Effector memory CD4-positive, alpha-beta T cell (primary cell): ENCODE results near the gene TRPM3.
A peak's percentile ranks its signal among the peaks of the same experiment; 100 is the strongest.

Experiments
- DNase-seq, 3 donors: peaks; one replicate each; pipeline ENCODE4 v3.0.0-alpha.2; 2020
- H3K27ac ChIP-seq: 2 replicates; pipeline ENCODE4 v1.7.0; 2013; ENCODE audit warnings: mild to moderate bottlenecking, low read length, moderate library complexity; ENCODE audit not compliant: insufficient read depth, poor library complexity, severe bottlenecking
- H3K27me3 ChIP-seq: replicated peaks from 2 replicates; pipeline ENCODE4 v1.7.0; 2013; ENCODE audit warnings: mild to moderate bottlenecking, low read length; ENCODE audit not compliant: insufficient read depth, control insufficient read depth, poor library complexity, severe bottlenecking
- H3K36me3 ChIP-seq: 2 replicates; pipeline ENCODE4 v1.7.0; 2013; ENCODE audit warnings: mild to moderate bottlenecking, low read length, moderate library complexity; ENCODE audit not compliant: control insufficient read depth, insufficient read depth
- H3K4me1 ChIP-seq: 2 replicates; pipeline ENCODE4 v1.7.0; 2013; ENCODE audit warnings: low read length, mild to moderate bottlenecking; ENCODE audit not compliant: control insufficient read depth, insufficient read depth, poor library complexity, severe bottlenecking
- H3K4me3 ChIP-seq: 2 replicates; pipeline ENCODE4 v1.7.0; 2013; ENCODE audit warnings: low read length, low read depth, mild to moderate bottlenecking; ENCODE audit not compliant: insufficient read depth, poor library complexity, severe bottlenecking
- H3K9me3 ChIP-seq: 2 replicates; pipeline ENCODE4 v1.7.0; 2013; ENCODE audit warnings: mild to moderate bottlenecking, low read length, moderate library complexity; ENCODE audit not compliant: control insufficient read depth

The TRPM3 gene

DNA sequence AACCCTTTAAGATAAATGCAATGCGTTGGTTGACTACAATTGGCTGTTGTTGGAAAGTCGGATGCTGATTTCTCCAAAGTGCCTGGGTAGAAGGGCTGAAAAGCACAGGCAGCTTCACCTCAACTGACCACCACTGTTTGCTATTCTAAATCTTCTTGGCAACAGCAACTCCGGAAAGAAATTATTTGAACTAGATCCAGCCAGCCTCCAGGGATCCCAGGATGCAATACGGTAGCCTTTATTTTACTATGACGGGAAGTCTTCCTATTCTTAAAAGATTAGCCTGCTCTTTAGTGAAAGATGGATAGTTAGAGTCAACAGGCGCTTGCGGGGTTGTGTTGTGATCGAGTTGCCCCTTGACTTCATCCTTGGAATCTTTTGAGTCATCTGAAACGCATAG lies 628.4 kb downstream of the TRPM3 start:
- Histone ChIP-seq H3K36me3 (no peaks in the 10 kb centered on the region), H3K27ac (no peak overlapping the region), H3K4me1 (no peaks in the 10 kb centered on the region), H3K27me3 (no peaks in the 10 kb centered on the region), H3K9me3 (no peaks in the 10 kb centered on the region), H3K4me3 (no peak overlapping the region)
- DNase-seq: no peak

DNA sequence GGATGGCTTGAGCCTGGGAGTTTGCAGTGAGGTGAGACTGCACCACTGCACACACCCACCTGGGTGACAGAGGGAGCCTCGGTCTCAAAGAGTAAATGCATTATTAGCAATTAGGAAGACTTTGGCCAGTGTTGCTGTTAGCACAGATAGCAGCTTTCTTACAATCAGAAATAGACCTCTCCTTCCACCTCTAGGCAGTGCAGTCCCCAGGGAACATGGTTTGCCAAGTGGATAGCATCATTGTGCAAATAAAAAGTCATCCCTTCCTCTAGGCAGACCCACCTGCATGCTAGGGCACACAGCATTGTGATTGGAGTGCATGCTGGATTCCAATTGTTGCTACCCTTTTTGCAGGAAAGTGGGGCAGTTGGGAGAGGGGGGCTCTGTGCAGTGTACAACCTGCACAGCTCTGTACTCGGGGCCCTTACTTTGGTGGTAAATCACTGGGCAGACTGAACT lies 629.1 kb downstream of the TRPM3 start:
- no peak overlapping the region for H3K27ac ChIP-seq
- no peaks in the 10 kb centered on the region for H3K9me3 ChIP-seq
- no peak for DNase-seq
- H3K4me3 ChIP-seq: no peak overlapping the region
- H3K36me3 ChIP-seq: no peaks in the 10 kb centered on the region
- H3K27me3 ChIP-seq: no peaks in the 10 kb centered on the region
- no peaks in the 10 kb centered on the region for H3K4me1 ChIP-seq

DNA sequence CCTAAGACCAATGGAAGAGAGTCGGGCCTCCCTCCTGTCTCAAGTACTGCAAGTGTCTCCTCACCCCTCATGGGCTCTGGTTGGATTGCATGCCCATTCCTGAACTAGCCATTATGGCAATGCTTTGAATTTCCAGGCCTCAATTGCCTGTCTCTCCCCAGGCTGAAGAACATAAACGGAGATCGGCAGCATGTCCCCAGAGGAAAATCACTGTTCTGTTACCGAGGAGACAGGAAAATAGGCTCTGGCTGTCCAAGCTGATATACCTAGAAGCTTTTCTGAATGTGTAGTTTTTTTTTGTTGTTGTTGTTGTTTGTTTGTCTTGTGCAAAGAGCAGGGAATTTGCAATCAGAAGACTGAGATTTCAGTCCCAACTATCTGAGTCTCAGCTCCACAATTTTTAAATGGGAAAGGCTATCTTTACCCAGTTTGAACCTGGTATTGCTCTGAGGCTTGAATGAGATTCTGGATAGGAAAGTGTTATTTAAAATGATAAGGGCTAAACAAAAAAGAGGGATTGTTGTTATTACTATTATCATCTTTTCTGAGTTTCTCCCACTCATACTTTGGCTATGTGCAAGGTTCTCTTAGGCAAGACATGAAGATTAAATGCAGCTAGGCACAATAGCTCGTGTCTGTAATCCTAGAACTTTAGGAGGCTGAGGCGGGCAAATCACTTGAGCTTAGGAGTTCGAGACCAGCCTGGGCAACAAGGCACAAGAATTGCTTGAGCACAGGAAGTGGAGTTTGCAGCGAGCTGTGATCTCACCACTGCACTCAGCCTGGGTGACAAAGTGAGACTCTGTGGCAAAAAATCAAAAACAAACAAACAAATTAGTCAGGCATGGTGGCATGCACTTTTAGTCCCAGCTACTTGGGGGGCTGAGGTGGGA lies 629.7 kb downstream of the TRPM3 start:
- Histone ChIP-seq H3K9me3 (no peaks in the 10 kb centered on the region), H3K27ac (no peak overlapping the region), H3K4me1 (no peaks in the 10 kb centered on the region), H3K27me3 (no peaks in the 10 kb centered on the region), H3K4me3 (no peak overlapping the region), H3K36me3 (no peaks in the 10 kb centered on the region)
- DNase-seq: no peak

DNA sequence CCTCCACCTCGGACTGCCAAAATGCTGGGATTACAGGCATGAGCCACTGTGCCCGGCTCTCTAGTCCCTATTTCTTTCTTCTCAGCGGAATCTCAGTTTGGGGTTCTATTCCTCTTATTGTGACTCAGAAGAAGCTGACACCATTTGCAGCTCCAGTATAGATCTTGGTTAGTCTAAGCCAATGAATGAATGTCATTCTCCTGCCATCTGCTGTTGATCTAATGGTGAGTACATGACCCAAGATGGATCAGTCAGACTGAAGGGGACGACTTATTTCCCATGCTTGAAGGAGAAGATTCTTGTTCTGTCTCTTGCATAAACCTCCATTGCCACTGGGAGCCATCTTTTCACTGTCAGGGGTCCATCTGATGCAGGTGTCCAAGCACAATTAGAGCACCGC lies 630.9 kb downstream of the TRPM3 start:
- Histone ChIP-seq H3K4me3 (no peak overlapping the region), H3K27me3 (no peaks in the 10 kb centered on the region), H3K36me3 (no peaks in the 10 kb centered on the region), H3K4me1 (no peaks in the 10 kb centered on the region), H3K9me3 (no peaks in the 10 kb centered on the region), H3K27ac (no peak overlapping the region)
- DNase-seq: no peak

DNA sequence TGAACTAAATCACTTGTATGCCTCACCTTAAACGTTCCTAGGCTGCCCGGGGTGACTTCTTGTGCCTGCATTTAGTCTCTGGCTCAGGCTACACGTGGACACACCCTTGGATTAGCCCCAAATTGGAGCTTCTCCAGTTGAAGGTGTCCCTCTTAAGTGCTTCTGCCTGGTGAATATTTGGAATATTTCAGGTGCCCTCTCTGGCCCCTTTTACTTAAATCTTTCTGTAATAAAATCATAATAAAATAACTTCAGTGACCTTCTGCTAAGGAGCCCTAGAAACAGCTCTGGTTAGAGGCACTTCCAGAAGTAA lies 632.7 kb downstream of the TRPM3 start:
- Histone ChIP-seq H3K27me3 (no peaks in the 10 kb centered on the region), H3K4me3 (no peak overlapping the region), H3K27ac (no peak overlapping the region), H3K4me1 (no peaks in the 10 kb centered on the region), H3K36me3 (no peaks in the 10 kb centered on the region), H3K9me3 (no peaks in the 10 kb centered on the region)
- DNase-seq: no peak

DNA sequence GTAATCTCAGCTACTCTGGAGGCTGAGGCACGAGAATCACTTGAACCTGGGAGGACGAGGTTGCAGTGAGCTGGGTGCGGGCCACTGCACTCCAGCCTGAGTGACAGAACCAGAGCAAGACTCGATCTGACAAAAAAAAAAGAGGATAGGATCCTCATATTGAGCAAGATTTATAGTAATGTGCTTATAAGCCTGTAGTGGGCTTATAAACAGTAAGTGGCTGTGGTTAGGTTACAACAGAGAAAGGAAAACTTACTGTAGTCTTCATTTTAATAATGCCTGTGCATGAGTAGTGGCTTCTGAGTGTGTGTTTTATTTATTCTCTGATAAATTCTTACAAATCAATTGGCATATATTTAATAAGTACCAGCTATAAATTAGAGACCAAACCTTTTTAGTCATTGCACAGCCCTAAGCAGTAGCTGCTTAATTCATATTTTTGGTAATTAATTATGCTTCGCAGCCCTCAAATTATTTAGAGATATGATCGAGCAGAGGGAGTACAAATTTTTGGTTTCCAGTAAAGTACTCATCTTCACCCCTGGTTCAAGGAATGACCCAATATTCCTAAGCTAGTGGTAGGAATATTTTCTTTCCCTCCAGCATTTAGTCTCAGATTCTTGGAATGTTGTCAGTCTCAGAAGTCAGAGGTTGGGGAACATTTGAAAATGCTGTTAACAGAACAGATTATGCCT lies 633.2 kb downstream of the TRPM3 start:
- DNase-seq: no peak
- H3K4me1 ChIP-seq: no peaks in the 10 kb centered on the region
- H3K36me3 ChIP-seq: no peaks in the 10 kb centered on the region
- H3K9me3 ChIP-seq: no peaks in the 10 kb centered on the region
- H3K4me3 ChIP-seq: no peak overlapping the region
- H3K27ac ChIP-seq: no peak overlapping the region
- no peaks in the 10 kb centered on the region for H3K27me3 ChIP-seq

DNA sequence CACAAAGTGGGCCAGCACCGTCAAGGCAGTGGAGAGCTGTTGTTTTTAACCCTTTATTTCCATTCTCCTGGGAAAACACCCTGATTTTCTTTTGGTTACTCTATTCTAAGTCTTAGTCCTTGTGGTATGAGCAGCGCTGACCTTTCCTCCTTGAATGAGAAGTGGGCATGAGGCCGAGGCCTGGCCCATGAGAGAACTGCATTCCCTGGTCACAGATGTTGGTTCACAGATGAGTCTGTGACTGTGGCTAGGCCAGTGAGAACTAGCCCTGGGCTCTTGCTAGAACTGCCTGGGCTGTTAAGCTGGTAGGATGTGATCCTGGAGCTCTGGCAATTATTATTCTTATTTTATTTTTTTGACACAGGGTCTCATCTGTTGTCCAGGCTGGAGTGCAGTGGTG lies 635.3 kb downstream of the TRPM3 start:
- Histone ChIP-seq H3K36me3 (no peaks in the 10 kb centered on the region), H3K27ac (no peak overlapping the region), H3K4me3 (no peak overlapping the region), H3K9me3 (no peaks in the 10 kb centered on the region), H3K27me3 (no peaks in the 10 kb centered on the region), H3K4me1 (no peaks in the 10 kb centered on the region)
- no peak for DNase-seq

DNA sequence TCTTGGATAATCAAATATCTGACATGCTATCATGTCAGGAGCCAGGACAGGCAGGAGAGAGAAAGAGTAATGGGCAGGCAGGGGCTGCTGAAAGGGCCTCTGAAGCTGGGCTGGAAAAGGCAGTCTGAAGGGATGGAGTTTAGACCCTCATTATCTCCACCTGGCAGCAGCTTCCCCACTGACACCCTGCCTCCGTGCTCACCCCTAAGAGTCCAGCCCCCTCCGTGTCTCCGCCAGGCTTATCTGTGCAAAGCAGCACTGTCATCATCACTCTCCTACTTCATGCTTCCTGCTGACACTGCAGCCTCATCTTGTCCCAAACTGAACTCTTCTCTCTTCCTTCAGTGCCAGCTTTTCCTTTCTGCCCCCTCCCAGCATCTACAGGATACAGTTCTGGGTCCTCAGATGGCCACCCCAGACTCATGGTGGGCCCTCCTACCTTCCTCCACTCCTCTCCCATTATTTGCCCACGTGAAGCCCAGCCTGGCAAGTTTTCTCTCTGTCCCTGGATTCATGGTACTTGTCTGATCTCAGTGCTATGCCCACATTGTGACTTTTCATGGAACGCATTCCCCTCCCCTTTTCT lies 636.1 kb downstream of the TRPM3 start:
- no peak overlapping the region for H3K27ac ChIP-seq
- no peaks in the 10 kb centered on the region for H3K27me3 ChIP-seq
- no peak overlapping the region for H3K4me3 ChIP-seq
- no peaks in the 10 kb centered on the region for H3K4me1 ChIP-seq
- H3K9me3 ChIP-seq: no peaks in the 10 kb centered on the region
- DNase-seq: no peak
- no peaks in the 10 kb centered on the region for H3K36me3 ChIP-seq

DNA sequence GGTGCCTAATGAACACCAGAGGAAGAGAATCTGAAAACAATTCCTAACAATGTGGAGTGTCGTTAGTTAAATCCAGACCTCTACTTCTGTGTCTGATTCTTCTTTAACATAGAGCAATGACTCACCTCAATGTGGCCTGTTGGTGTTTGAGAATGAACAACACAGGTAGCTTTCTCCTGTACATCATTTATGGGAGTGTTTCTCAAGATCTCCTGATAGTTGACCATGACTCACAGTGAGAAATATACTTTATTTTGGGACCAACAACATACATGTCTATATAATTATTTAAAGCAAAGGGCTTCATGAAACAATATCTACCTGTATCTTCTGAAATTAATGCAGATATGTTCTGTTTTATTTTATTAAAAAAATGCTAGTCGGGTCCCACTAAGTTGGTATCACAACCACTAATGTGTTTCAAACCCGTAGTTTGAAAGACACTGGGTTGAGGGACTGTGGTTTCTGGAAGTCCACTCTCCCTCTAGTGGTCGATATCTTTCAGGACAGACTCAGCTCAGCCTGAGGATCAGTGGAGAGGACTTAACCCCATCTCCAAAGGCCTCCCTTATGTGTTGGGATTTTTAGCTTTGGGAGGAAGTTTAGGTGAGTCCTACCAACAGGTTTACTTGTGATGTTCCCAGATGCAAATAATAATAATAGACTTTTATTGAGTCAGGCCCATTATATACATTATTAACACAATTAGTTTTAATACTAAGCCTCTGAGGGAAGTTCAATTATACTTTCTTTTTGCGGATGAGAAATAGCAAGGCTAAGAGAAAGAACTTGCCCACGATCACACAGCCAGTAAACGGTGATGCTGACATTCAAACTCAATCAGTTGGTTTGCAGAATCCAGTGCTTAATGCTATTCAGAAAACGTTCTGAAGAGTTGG lies 636.9 kb downstream of the TRPM3 start:
- H3K4me1 ChIP-seq: no peaks in the 10 kb centered on the region
- no peak overlapping the region for H3K27ac ChIP-seq
- H3K4me3 ChIP-seq: no peak overlapping the region
- DNase-seq: peak in 1 of 3 donors; percentile 2
- H3K9me3 ChIP-seq: no peaks in the 10 kb centered on the region
- no peaks in the 10 kb centered on the region for H3K27me3 ChIP-seq
- H3K36me3 ChIP-seq: no peaks in the 10 kb centered on the region
